Breast epithelium (tissue), 4 donors: ENCODE results near the gene PNMA5. TPM values are rescaled to one million over a fixed set of nuclear protein-coding genes. Genes with fewer than 3 reads are reported as not detected.
"Not testable (repeated sequence)": the region's sequence is repeated elsewhere in the genome, so short reads cannot be mapped to it uniquely, and the experiment has no call there.

Experiments
- DNase-seq, 2 donors: peaks; one replicate each; pipeline ENCODE4 v3.0.0-alpha.2; 2019; ENCODE audit warnings: low spot score in 2 of 2
- H3K27ac ChIP-seq, 2 donors: fragments of 200-600 bp; sonication (generic) in 1 of 2; one replicate each; pipeline ENCODE4 v1.5.1; 2016 to 2019; ENCODE audit warnings: mild to moderate bottlenecking in 1 of 2
- H3K27me3 ChIP-seq, 2 donors: fragments of 200-600 bp; sonication (generic) in 1 of 2; one replicate each; pipeline versions ENCODE4 v1.5.1 to v1.6.0; 2017 to 2019; ENCODE audit warnings: control low read depth in 1 of 2, mild to moderate bottlenecking in 1 of 2
- H3K36me3 ChIP-seq: fragments of 200-600 bp; one replicate; pipeline ENCODE4 v1.5.1; 2019
- H3K4me1 ChIP-seq, 2 donors: fragments of 200-600 bp; sonication (generic); one replicate each; pipeline ENCODE4 v1.5.1; 2016 to 2019; ENCODE audit warnings: control low read depth in 1 of 2
- H3K4me3 ChIP-seq, 3 donors: fragments of 200-600 bp; sonication (generic); 1 replicate in 2 of 3; 2 replicates in 1 of 3; pipeline ENCODE4 v1.5.1; 2016 to 2019; ENCODE audit warnings: mild to moderate bottlenecking in 3 of 3, moderate library complexity in 2 of 3
- H3K9me3 ChIP-seq, 2 donors: fragments of 200-600 bp; sonication (generic) in 1 of 2; one replicate each; pipeline ENCODE4 v1.5.1; 2016 to 2019; ENCODE audit warnings: control low read depth in 1 of 2
- POLR2A ChIP-seq: fragments of 450-650 bp; IDR thresholded peaks from one replicate; pipeline ENCODE4 v1.6.1; 2016; ENCODE audit warnings: antibody characterized with exemption, mild to moderate bottlenecking, moderate library complexity
- POLR2AphosphoS5 ChIP-seq, 3 donors: sonication (generic); formaldehyde crosslinking; IDR thresholded peaks; one replicate each; pipeline ENCODE4 v1.6.1; 2017; ENCODE audit warnings: antibody characterized with exemption in 3 of 3
- intact Hi-C: fragments of 100-400 bp; cut with DNase I; formaldehyde crosslinking; loops from one replicate; pipeline ENCODE4 v1.15.1; 2023; ENCODE audit warnings: low total_unique reads
- total RNA-seq, 3 donors: library from RNA; depleted of rRNA; stranded (reverse); fragments of >200 nt; gene quantifications; one replicate each; pipeline ENCODE4 v1.1.0, GENCODE V29; 2016
- TF ChIP-seq, protein P1 (sequence below), 3 donors: fragments of 450-650 bp; IDR thresholded peaks; one replicate each; pipeline ENCODE4 v1.5.1; 2016 to 2017; ENCODE audit warnings: antibody characterized with exemption in 3 of 3, mild to moderate bottlenecking in 3 of 3, moderate library complexity in 3 of 3

The PNMA5 gene
- total RNA-seq, 3 donors from 2014 or later = not detected

DNA sequence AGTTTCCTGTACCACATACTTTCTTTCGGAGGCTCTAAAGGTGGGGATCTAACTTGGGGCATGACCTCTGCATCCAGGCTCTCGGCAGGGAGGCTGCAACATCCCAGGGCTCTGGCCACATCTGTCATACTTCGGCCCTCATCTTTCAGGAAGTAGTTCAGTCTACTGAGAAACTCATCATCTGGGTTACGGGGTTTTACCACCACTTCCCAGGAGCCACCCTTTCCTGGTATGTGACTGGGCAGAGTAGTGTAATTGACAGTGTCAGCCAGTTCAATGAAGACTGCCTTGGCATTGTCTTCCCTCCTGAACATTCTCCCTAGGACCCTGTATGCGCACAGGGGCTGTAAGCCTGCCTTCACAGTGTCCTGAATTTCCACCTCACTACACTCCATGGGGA, 2.8 kb downstream of the PNMA5 start:
- Histone ChIP-seq H3K4me3 (no peak overlapping the region), H3K36me3 (no peaks in the 10 kb centered on the region), H3K27ac (no peak overlapping the region), H3K4me1 (no peaks in the 10 kb centered on the region), H3K9me3 (no peaks in the 10 kb centered on the region), H3K27me3 (peaks cover 0 to 41% of the 10 kb centered on the region in 2 donors)
- TF ChIP-seq, protein P1, sequence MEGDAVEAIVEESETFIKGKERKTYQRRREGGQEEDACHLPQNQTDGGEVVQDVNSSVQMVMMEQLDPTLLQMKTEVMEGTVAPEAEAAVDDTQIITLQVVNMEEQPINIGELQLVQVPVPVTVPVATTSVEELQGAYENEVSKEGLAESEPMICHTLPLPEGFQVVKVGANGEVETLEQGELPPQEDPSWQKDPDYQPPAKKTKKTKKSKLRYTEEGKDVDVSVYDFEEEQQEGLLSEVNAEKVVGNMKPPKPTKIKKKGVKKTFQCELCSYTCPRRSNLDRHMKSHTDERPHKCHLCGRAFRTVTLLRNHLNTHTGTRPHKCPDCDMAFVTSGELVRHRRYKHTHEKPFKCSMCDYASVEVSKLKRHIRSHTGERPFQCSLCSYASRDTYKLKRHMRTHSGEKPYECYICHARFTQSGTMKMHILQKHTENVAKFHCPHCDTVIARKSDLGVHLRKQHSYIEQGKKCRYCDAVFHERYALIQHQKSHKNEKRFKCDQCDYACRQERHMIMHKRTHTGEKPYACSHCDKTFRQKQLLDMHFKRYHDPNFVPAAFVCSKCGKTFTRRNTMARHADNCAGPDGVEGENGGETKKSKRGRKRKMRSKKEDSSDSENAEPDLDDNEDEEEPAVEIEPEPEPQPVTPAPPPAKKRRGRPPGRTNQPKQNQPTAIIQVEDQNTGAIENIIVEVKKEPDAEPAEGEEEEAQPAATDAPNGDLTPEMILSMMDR (IDR thresholded peaks at IDR 0.05) = no peak
- no peak for TF ChIP-seq POLR2A
- no peak for TF ChIP-seq POLR2AphosphoS5 (IDR thresholded peaks at IDR 0.05)
- intact Hi-C loops = no loop called here
- no peak for DNase-seq

DNA sequence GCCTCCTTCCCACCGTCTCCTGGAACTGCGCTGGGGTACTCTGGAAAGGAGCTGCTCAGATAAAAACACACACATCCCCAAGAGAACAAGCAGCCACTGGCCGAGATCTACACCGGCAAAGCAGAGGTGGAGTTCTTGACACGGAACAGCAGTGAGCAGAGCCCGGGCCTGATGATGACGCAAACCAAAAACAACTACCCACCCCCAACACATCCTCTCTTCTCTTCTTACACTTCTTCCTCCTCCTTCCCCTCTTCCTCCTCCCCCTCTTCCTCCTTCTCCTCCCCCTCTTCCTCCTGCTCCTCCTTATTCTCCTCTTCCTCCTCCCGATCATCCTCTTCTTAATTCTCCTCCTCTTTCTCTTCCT, 4.6 kb downstream of the PNMA5 start:
- no peaks in the 10 kb centered on the region for H3K4me1 ChIP-seq
- intact Hi-C loops = no loop called here
- DNase-seq = no peak
- no peaks in the 10 kb centered on the region for H3K36me3 ChIP-seq
- no peak for TF ChIP-seq POLR2A
- TF ChIP-seq, protein P1 (IDR thresholded peaks at IDR 0.05) = no peak
- peaks cover 0 to 38% of the 10 kb centered on the region in 2 donors for H3K27me3 ChIP-seq
- no peaks in the 10 kb centered on the region for H3K9me3 ChIP-seq
- no peak overlapping the region for H3K27ac ChIP-seq
- no peak overlapping the region for H3K4me3 ChIP-seq

DNA sequence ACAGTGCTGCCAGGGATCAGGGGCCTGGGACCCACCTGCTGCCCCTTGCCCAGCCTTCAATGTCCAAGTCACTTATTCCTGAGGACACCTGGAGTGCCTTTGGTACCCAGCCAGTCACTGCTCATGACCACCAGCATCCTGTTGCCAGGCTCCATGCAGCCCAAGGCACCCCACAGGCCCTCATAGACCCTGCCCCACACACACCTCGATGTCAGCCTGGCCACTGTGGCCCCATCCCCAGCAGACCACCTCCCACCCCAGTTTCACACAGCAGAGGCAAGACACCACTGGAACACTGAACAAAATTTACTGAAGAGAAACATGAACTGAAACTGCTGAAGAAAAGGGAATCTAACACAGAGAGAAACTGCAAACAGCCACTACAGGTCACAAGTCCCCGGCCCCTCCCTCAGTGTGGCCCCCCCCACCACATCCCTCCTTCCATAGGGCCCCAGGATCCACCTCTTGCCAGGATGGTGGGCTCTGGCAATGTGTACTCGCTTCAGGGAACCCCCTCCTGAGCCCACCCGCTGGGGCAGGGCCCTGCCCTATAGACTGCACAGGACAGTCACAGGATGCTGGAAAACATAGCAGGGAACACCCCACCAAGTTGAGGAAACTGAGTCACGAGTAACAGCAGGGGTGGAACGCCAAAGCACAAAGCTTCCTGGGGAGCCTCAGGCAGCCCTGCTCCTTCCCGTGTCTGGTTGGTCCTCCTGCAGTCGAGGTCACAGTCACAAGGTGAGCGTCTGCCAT, 5.2 kb downstream of the PNMA5 start:
- intact Hi-C loops = no loop called here
- Histone ChIP-seq H3K9me3 (no peaks in the 10 kb centered on the region), H3K36me3 (no peaks in the 10 kb centered on the region), H3K27me3 (peaks cover 0 to 38% of the 10 kb centered on the region in 2 donors), H3K4me3 (no peak overlapping the region), H3K4me1 (no peaks in the 10 kb centered on the region), H3K27ac (no peak overlapping the region)
- TF ChIP-seq, protein P1 (IDR thresholded peaks at IDR 0.05) = no peak
- no peak for TF ChIP-seq POLR2A
- TF ChIP-seq POLR2AphosphoS5 (IDR thresholded peaks at IDR 0.05) = no peak
- DNase-seq = no peak

DNA sequence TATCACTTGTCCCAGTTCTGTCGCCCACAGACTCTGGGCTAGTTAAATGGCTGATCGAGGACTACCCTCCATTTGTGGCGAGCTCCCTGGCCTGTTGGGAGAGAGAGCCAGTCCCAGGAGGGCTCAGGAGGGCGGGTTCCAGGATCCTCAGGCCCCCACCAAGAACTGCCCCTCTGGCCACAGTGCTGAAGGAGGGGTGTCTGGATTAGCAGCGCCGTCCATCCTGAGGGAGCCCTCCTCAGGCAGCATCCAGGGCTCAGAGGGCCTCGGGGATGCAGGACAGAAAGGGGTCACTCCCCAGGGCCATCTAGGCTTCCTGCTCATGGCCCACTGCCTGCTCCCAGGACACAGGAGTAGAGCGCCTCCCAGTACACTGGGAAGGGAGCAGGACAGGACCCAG, 6.1 kb downstream of the PNMA5 start:
- Histone ChIP-seq H3K36me3 (no peaks in the 10 kb centered on the region), H3K9me3 (no peaks in the 10 kb centered on the region), H3K4me3 (no peak overlapping the region), H3K27ac (no peak overlapping the region), H3K27me3 (peaks cover 0 to 38% of the 10 kb centered on the region in 2 donors), H3K4me1 (no peaks in the 10 kb centered on the region)
- intact Hi-C loops = no loop called here
- no peak for DNase-seq
- TF ChIP-seq POLR2A (no peak), POLR2AphosphoS5 (IDR thresholded peaks at IDR 0.05) (no peak)
- TF ChIP-seq, protein P1 (IDR thresholded peaks at IDR 0.05) = no peak

DNA sequence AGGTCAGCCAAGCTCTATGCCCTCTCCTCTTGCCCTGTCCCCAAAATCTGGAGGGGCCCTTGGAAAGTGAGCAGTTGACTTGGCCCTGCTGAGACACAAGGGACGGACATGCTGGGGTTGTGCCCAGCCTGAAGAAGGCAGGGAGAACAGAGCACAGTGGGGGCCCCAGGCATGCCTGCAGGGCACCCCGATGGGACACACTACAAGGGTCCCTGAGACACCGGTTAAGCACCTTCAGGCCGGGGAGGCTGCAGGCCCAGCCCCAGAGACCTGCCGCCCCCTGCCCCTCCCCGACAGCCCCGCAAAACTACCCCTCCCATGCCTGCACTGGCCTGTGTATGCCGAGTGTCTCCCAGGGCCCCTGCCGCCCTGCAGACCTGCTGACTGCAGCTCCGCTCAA, 6.8 kb downstream of the PNMA5 start:
- H3K4me1 ChIP-seq, intact Hi-C loops, H3K36me3 ChIP-seq, H3K27ac ChIP-seq, DNase-seq, H3K4me3 ChIP-seq, H3K9me3 ChIP-seq: not testable (repeated sequence)
- H3K27me3 ChIP-seq = peaks cover 0 to 38% of the 10 kb centered on the region in 2 donors

DNA sequence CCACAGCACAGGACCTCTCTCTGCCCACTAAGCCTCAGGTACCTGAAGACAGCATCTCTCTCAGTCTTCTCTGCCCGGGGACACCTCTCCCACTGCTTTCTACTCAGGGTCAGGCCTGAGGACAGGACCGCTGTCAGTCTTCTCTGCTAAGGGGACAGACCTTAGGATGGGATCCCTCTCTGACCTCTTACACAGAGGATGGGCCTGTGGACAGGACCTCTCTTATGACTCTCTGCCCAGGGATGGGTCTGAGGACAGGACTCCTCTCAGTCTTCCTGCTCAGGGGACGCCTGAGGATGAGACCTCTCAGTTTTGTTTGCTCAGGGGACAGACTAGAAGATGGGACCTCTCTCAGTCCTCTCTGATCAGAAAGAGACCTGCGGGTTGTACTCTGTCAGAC, 8.5 kb downstream of the PNMA5 start:
- intact Hi-C loops, H3K36me3 ChIP-seq, H3K4me3 ChIP-seq, H3K4me1 ChIP-seq, DNase-seq, H3K9me3 ChIP-seq, H3K27ac ChIP-seq: not testable (repeated sequence)
- H3K27me3 ChIP-seq = peaks cover 0 to 34% of the 10 kb centered on the region in 2 donors
